Measurements from ENCODE around the gene LSG1.

Gene LSG1

GRCh38 chr3:194664857-194665256 is 7.1 kb downstream of the LSG1 start:
- Histone ChIP-seq H3K18ac (ENCODE audit: low read depth in 1 of 2, low read length in 2 of 2) (no peak overlapping the region), H2BK12ac (ENCODE audit: low read length in 2 of 2) (no peak overlapping the region), H2BK120ac (ENCODE audit: low read depth, low read length) (no peak overlapping the region), H2AFZ (ENCODE audit: low read depth, low read length) (no peak overlapping the region), H4K8ac (ENCODE audit: low read length) (no peak overlapping the region), H2BK5ac (ENCODE audit: low read depth, low read length, poor library complexity, severe bottlenecking) (no peak overlapping the region), H3K4ac (ENCODE audit: low read depth in 1 of 2, low read length in 2 of 2) (no peak overlapping the region), H3K4me2 (ENCODE audit: low read length, poor library complexity, severe bottlenecking) (no peak overlapping the region), H4K91ac (ENCODE audit: low read length) (no peak overlapping the region), H2BK15ac (ENCODE audit: low read depth, poor library complexity, severe bottlenecking) (no peak overlapping the region), H3K4me1 (ENCODE audit: control insufficient read depth, insufficient read depth, low read depth, low read length) (no peaks in the 10 kb centered on the region), H2AK5ac (ENCODE audit: low read length, severe bottlenecking) (no peak overlapping the region), H3K79me1 (replicated peaks; ENCODE audit: low read length, poor library complexity, severe bottlenecking) (peaks cover 24% of the 10 kb centered on the region), H3K9ac (ENCODE audit: low read length) (no peak overlapping the region), H3K23ac (ENCODE audit: low read length in 2 of 2) (no peak overlapping the region), H3K4me3 (ENCODE audit: insufficient read depth in 1 of 2, low read depth in 1 of 2, low read length in 2 of 2) (no peak overlapping the region), H3K14ac (ENCODE audit: low read length in 2 of 2) (no peak overlapping the region), H3K9me3 (ENCODE audit: control insufficient read depth, low read length) (no peaks in the 10 kb centered on the region), H3K36me3 (ENCODE audit: control insufficient read depth in 1 of 2, insufficient read depth in 2 of 2, low read depth in 1 of 2, low read length in 2 of 2) (peaks cover 20 to 80% of the 10 kb centered on the region in 2 experiments), H3K27me3 (ENCODE audit: control insufficient read depth in 1 of 2, insufficient read depth in 1 of 2, low read length in 2 of 2) (no peaks in the 10 kb centered on the region), H3K27ac (ENCODE audit: low read length, poor library complexity, severe bottlenecking) (no peak overlapping the region)
- DNase-seq = no peak
- WGBS = 92% methylated on average over 7 of the region's 7 CpGs

- Histone ChIP-seq H3K27me3 (ENCODE audit: control insufficient read depth in 1 of 2, insufficient read depth in 1 of 2, low read length in 2 of 2) (no peaks in the 10 kb centered on the region), H2BK5ac (ENCODE audit: low read depth, low read length, poor library complexity, severe bottlenecking) (no peak overlapping the region), H3K18ac (ENCODE audit: low read depth in 1 of 2, low read length in 2 of 2) (no peak overlapping the region), H3K4ac (ENCODE audit: low read depth in 1 of 2, low read length in 2 of 2) (no peak overlapping the region), H4K91ac (ENCODE audit: low read length) (no peak overlapping the region), H3K9me3 (ENCODE audit: control insufficient read depth, low read length) (no peaks in the 10 kb centered on the region), H2AK5ac (ENCODE audit: low read length, severe bottlenecking) (no peak overlapping the region), H3K4me1 (ENCODE audit: control insufficient read depth, insufficient read depth, low read depth, low read length) (no peaks in the 10 kb centered on the region), H4K8ac (ENCODE audit: low read length) (no peak overlapping the region), H3K9ac (ENCODE audit: low read length) (no peak overlapping the region), H3K23ac (ENCODE audit: low read length in 2 of 2) (no peak overlapping the region), H2AFZ (ENCODE audit: low read depth, low read length) (no peak overlapping the region), H2BK12ac (ENCODE audit: low read length in 2 of 2) (no peak overlapping the region), H3K36me3 (ENCODE audit: control insufficient read depth in 1 of 2, insufficient read depth in 2 of 2, low read depth in 1 of 2, low read length in 2 of 2) (peaks cover 22 to 85% of the 10 kb centered on the region in 2 experiments), H3K4me3 (ENCODE audit: insufficient read depth in 1 of 2, low read depth in 1 of 2, low read length in 2 of 2) (no peak overlapping the region), H2BK15ac (ENCODE audit: low read depth, poor library complexity, severe bottlenecking) (no peak overlapping the region), H2BK120ac (ENCODE audit: low read depth, low read length) (no peak overlapping the region), H3K4me2 (ENCODE audit: low read length, poor library complexity, severe bottlenecking) (no peak overlapping the region), H3K27ac (ENCODE audit: low read length, poor library complexity, severe bottlenecking) (no peak overlapping the region), H3K14ac (ENCODE audit: low read length in 2 of 2) (no peak overlapping the region), H3K79me1 (replicated peaks; ENCODE audit: low read length, poor library complexity, severe bottlenecking) (peaks cover 24% of the 10 kb centered on the region)
- no peak for DNase-seq
- 80% methylated on average over 5 of the region's 6 CpGs for WGBS
These were observed 10.0 kb downstream of the LSG1 start for GRCh38 chr3:194661946-194662345.

- no peak overlapping the region for H3K27ac ChIP-seq (ENCODE audit: low read length, poor library complexity, severe bottlenecking)
- H2AK5ac ChIP-seq (ENCODE audit: low read length, severe bottlenecking) = no peak overlapping the region
- WGBS = no CpG with 5 or more reads among the region's 3 CpGs
- H2BK15ac ChIP-seq (ENCODE audit: low read depth, poor library complexity, severe bottlenecking) = no peak overlapping the region
- no peak overlapping the region for H3K4me2 ChIP-seq (ENCODE audit: low read length, poor library complexity, severe bottlenecking)
- no peaks in the 10 kb centered on the region for H3K9me3 ChIP-seq (ENCODE audit: control insufficient read depth, low read length)
- DNase-seq = no peak
- H2BK120ac ChIP-seq (ENCODE audit: low read depth, low read length) = no peak overlapping the region
- H3K23ac ChIP-seq (ENCODE audit: low read length in 2 of 2) = no peak overlapping the region
- H3K4ac ChIP-seq (ENCODE audit: low read depth in 1 of 2, low read length in 2 of 2) = no peak overlapping the region
- H3K4me1 ChIP-seq (ENCODE audit: control insufficient read depth, insufficient read depth, low read depth, low read length) = no peaks in the 10 kb centered on the region
- peaks cover 22% of the 10 kb centered on the region for H3K79me1 ChIP-seq (replicated peaks; ENCODE audit: low read length, poor library complexity, severe bottlenecking)
- H3K9ac ChIP-seq (ENCODE audit: low read length) = no peak overlapping the region
- no peak overlapping the region for H3K4me3 ChIP-seq (ENCODE audit: insufficient read depth in 1 of 2, low read depth in 1 of 2, low read length in 2 of 2)
- H2BK12ac ChIP-seq (ENCODE audit: low read length in 2 of 2) = no peak overlapping the region
- no peak overlapping the region for H3K18ac ChIP-seq (ENCODE audit: low read depth in 1 of 2, low read length in 2 of 2)
- H2AFZ ChIP-seq (ENCODE audit: low read depth, low read length) = no peak overlapping the region
- no peaks in the 10 kb centered on the region for H3K27me3 ChIP-seq (ENCODE audit: control insufficient read depth in 1 of 2, insufficient read depth in 1 of 2, low read length in 2 of 2)
- no peak overlapping the region for H4K91ac ChIP-seq (ENCODE audit: low read length)
- H3K36me3 ChIP-seq (ENCODE audit: control insufficient read depth in 1 of 2, insufficient read depth in 2 of 2, low read depth in 1 of 2, low read length in 2 of 2) = peaks cover 19 to 80% of the 10 kb centered on the region in 2 experiments
- H3K14ac ChIP-seq (ENCODE audit: low read length in 2 of 2) = no peak overlapping the region
- H2BK5ac ChIP-seq (ENCODE audit: low read depth, low read length, poor library complexity, severe bottlenecking) = no peak overlapping the region
- H4K8ac ChIP-seq (ENCODE audit: low read length) = no peak overlapping the region
These were observed 10.6 kb downstream of the LSG1 start for GRCh38 chr3:194661374-194661773.

- Histone ChIP-seq H3K79me1 (replicated peaks; ENCODE audit: low read length, poor library complexity, severe bottlenecking) (peaks cover 16% of the 10 kb centered on the region), H2BK12ac (ENCODE audit: low read length in 2 of 2) (no peak overlapping the region), H2AFZ (ENCODE audit: low read depth, low read length) (no peak overlapping the region), H2BK5ac (ENCODE audit: low read depth, low read length, poor library complexity, severe bottlenecking) (no peak overlapping the region), H2BK15ac (ENCODE audit: low read depth, poor library complexity, severe bottlenecking) (no peak overlapping the region), H3K9me3 (ENCODE audit: control insufficient read depth, low read length) (no peaks in the 10 kb centered on the region), H3K27ac (ENCODE audit: low read length, poor library complexity, severe bottlenecking) (no peak overlapping the region), H3K23ac (ENCODE audit: low read length in 2 of 2) (no peak overlapping the region), H3K18ac (ENCODE audit: low read depth in 1 of 2, low read length in 2 of 2) (no peak overlapping the region), H2BK120ac (ENCODE audit: low read depth, low read length) (no peak overlapping the region), H4K91ac (ENCODE audit: low read length) (no peak overlapping the region), H3K27me3 (ENCODE audit: control insufficient read depth in 1 of 2, insufficient read depth in 1 of 2, low read length in 2 of 2) (no peaks in the 10 kb centered on the region), H3K4me1 (ENCODE audit: control insufficient read depth, insufficient read depth, low read depth, low read length) (no peaks in the 10 kb centered on the region), H3K4me3 (ENCODE audit: insufficient read depth in 1 of 2, low read depth in 1 of 2, low read length in 2 of 2) (no peak overlapping the region), H3K4me2 (ENCODE audit: low read length, poor library complexity, severe bottlenecking) (no peak overlapping the region), H3K9ac (ENCODE audit: low read length) (peak overlapping the region; percentile 24), H3K14ac (ENCODE audit: low read length in 2 of 2) (no peak overlapping the region), H4K8ac (ENCODE audit: low read length) (no peak overlapping the region), H2AK5ac (ENCODE audit: low read length, severe bottlenecking) (no peak overlapping the region), H3K36me3 (ENCODE audit: control insufficient read depth in 1 of 2, insufficient read depth in 2 of 2, low read depth in 1 of 2, low read length in 2 of 2) (peaks cover 16 to 72% of the 10 kb centered on the region in 2 experiments), H3K4ac (ENCODE audit: low read depth in 1 of 2, low read length in 2 of 2) (no peak overlapping the region)
- WGBS = 93% methylated on average over 7 of the region's 7 CpGs
- no peak for DNase-seq
These were observed 12.2 kb downstream of the LSG1 start for GRCh38 chr3:194659778-194660177.
